Activated naive CD8-positive, alpha-beta T cell treated with anti-CD3 and anti-CD28 coated beads, Interleukin-2, amount 50 U/mL, for 16 hours (primary cell): ENCODE results near the gene TRAPPC3L.
"Not testable (repeated sequence)": the region's sequence is repeated elsewhere in the genome, so short reads cannot be mapped to it uniquely, and the experiment has no call there.

Source experiments
- DNase-seq: peaks from one replicate; pipeline ENCODE4 v3.0.0-alpha.2; 2020; ENCODE audit warnings: low read depth, low spot score

Gene TRAPPC3L

GRCh38 chr6:116513224-116513875, 32.1 kb downstream of the TRAPPC3L start:
- DNase-seq: no peak

- DNase-seq: no peak
Measured at GRCh38 chr6:116512734-116513133, 32.8 kb downstream of the TRAPPC3L start.

- no peak for DNase-seq
Measured at GRCh38 chr6:116512111-116512559, 33.3 kb downstream of the TRAPPC3L start.

GRCh38 chr6:116511424-116512110, 33.9 kb downstream of the TRAPPC3L start, which contains the start of gene CALHM5:
Gene CALHM5 (plus strand): TSS chr6:116511639. CDS start chr6:116511697, 58 bp downstream.
- no peak for DNase-seq

GRCh38 chr6:116508527-116508926, 37.0 kb downstream of the TRAPPC3L start:
- no peak for DNase-seq

GRCh38 chr6:116507324-116507723, 38.2 kb downstream of the TRAPPC3L start:
- no peak for DNase-seq

GRCh38 chr6:116500969-116501433, 44.5 kb downstream of the TRAPPC3L start:
- no peak for DNase-seq

GRCh38 chr6:116497113-116497676, 48.3 kb downstream of the TRAPPC3L start:
- DNase-seq: no peak

GRCh38 chr6:116495161-116495560, 50.3 kb downstream of the TRAPPC3L start:
- DNase-seq: not testable (repeated sequence)

- DNase-seq: no peak
Measured at GRCh38 chr6:116492331-116493067, 53.0 kb downstream of the TRAPPC3L start.

GRCh38 chr6:116491610-116492330, 53.7 kb downstream of the TRAPPC3L start:
- DNase-seq: no peak

GRCh38 chr6:116485559-116486184, 59.8 kb downstream of the TRAPPC3L start:
- no peak for DNase-seq

- DNase-seq: no peak
Measured at GRCh38 chr6:116483616-116484015, 61.9 kb downstream of the TRAPPC3L start.

- no peak for DNase-seq
Measured at GRCh38 chr6:116482780-116483179, 62.7 kb downstream of the TRAPPC3L start.

- DNase-seq: no peak
Measured at GRCh38 chr6:116476002-116476678, 69.3 kb downstream of the TRAPPC3L start.

- no peak for DNase-seq
Measured at GRCh38 chr6:116475141-116475540, 70.3 kb downstream of the TRAPPC3L start.

GRCh38 chr6:116472706-116473105, 72.8 kb downstream of the TRAPPC3L start:
- DNase-seq: no peak

GRCh38 chr6:116471531-116471930, 74.0 kb downstream of the TRAPPC3L start:
- DNase-seq: no peak

- no peak for DNase-seq
Measured at GRCh38 chr6:116468293-116468692, 77.2 kb downstream of the TRAPPC3L start.

- DNase-seq: no peak
Measured at GRCh38 chr6:116467514-116467913, 78.0 kb downstream of the TRAPPC3L start.
